Adrenal gland (tissue), 12 donors: Measurements from ENCODE around the gene ADAMTS9. TPM values are rescaled to one million over a fixed set of nuclear protein-coding genes. Genes with fewer than 3 reads are reported as not detected.

Experiments used
- DNase-seq, 7 donors: peaks; one replicate each; pipeline ENCODE4 v3.0.0-alpha.2; 2019 to 2020
- H3K27ac ChIP-seq, 5 donors: fragments of 200-600 bp; sonication (generic) in 4 of 5; 1 replicate in 3 of 5; 2 replicates in 2 of 5; pipeline versions ENCODE4 v1.5.1 to v1.8.0; 2016 to 2020; ENCODE audit warnings: mild to moderate bottlenecking in 1 of 5
- H3K27me3 ChIP-seq: fragments of 200-600 bp; 2 replicates; pipeline ENCODE4 v1.8.0; 2021
- H3K36me3 ChIP-seq, 2 donors: fragments of 200-600 bp; replicated peaks in 1 of 2; 1 replicate in 1 of 2; 2 replicates in 1 of 2; pipeline versions ENCODE4 v1.5.1 to v1.8.0; 2018 to 2022
- H3K4me1 ChIP-seq, 2 donors: fragments of 200-600 bp; replicated peaks in 1 of 2; 1 replicate in 1 of 2; 2 replicates in 1 of 2; pipeline versions ENCODE4 v1.5.1 to v1.8.0; 2018 to 2021
- H3K4me3 ChIP-seq, 4 donors: fragments of 200-600 bp; sonication (generic) in 3 of 4; one replicate each; pipeline ENCODE4 v1.5.1; 2016 to 2018
- H3K9me3 ChIP-seq, 3 donors: fragments of 200-600 bp; sonication (generic) in 1 of 3; replicated peaks in 1 of 3; 1 replicate in 2 of 3; 2 replicates in 1 of 3; pipeline versions ENCODE4 v1.5.1 to v1.8.0; 2016 to 2021
- CTCF ChIP-seq, 6 experiments: fragments of 450-650 bp in 4 of 6; fragments of 200-600 bp in 2 of 6; sonication (generic) in 1 of 6; IDR thresholded peaks; 1 replicate in 5 of 6; 2 replicates in 1 of 6; pipeline versions ENCODE4 v1.5.1 to v1.8.0; 2016 to 2021; ENCODE audit warnings: antibody characterized with exemption in 6 of 6, mild to moderate bottlenecking in 2 of 6, moderate library complexity in 1 of 6
- POLR2A ChIP-seq, 2 donors: fragments of 450-650 bp; IDR thresholded peaks; one replicate each; pipeline ENCODE4 v1.6.1; 2017; ENCODE audit warnings: antibody characterized with exemption in 2 of 2, mild to moderate bottlenecking in 2 of 2, moderate library complexity in 1 of 2
- WGBS, 4 donors: extraction: QIAGEN DNeasy Blood & Tissue Kit in 2 of 4; methylation state at CpG; one replicate each; pipeline versions ENCODE4 v1.1.5 to v1.1.7; 2013 to 2017; 5-methylcytosine and 5-hydroxymethylcytosine counted together
- intact Hi-C, 2 donors: fragments of 100-400 bp; cut with DNase I; formaldehyde crosslinking; loops; one replicate each; pipeline versions ENCODE4 v1.14.1 to v1.15.0; 2022 to 2023
- polyA plus RNA-seq, 3 donors: library from polyadenylated mRNA; stranded (reverse); fragments of 200-250 nt in 2 of 3; fragments of 350-450 nt in 1 of 3; fragmentation: Illumina TruSeq in 1 of 3; extraction: RNeasy Lipid Tissue Mini Kit (QIAGEN cat#74804) in 1 of 3; gene quantifications; one replicate each; pipeline ENCODE4 v1.2.3, GENCODE V29; 2013 to 2014
- total RNA-seq, 9 donors: library from RNA; depleted of rRNA in 4 of 9; stranded (reverse); fragments of >200 nt in 4 of 9; fragments of 120-200 nt in 1 of 9; fragmentation: NEBNext Ultra II Directional in 1 of 9; extraction: Animal tissue kit (Norgen Biotek cat#: 25700) in 1 of 9; gene quantifications; one replicate each; pipeline versions ENCODE4 v1.1.0 to v1.2.4, GENCODE V29; 2013 to 2023
- donor health status: healthy with polysubstance abuse.
- donor health status: Bipolar disorder and iron deficiency.
- donor health status: DM: yes; HTN: yes; CAD: no.
- donor health status: DM: no; HTN: no; CAD: no.
- donor health status: DM: no; HTN: no; CAD: no.
- donor health status: DM: yes; HTN: yes; CAD: no.

ADAMTS9 gene
- total and polyA plus RNA-seq, 12 donors = 5.1 to 51.2 (median 22.0) TPM

GRCh38 chr3:64627042-64627441, 60.8 kb downstream of the ADAMTS9 start:
- no peak overlapping the region for H3K4me3 ChIP-seq
- no peaks in the 10 kb centered on the region for H3K27me3 ChIP-seq
- peaks cover 0 to 17% of the 10 kb centered on the region in 2 donors for H3K36me3 ChIP-seq
- TF ChIP-seq POLR2A (IDR thresholded peaks at IDR 0.05) (no peak), CTCF (IDR thresholded peaks at IDR 0.05) (no peak)
- 93 to 96% (median 94%) methylated on average over 5 of the region's 5 CpGs for WGBS, 4 donors
- H3K4me1 ChIP-seq = no peaks in the 10 kb centered on the region
- intact Hi-C loops = no loop called here
- DNase-seq = no peak
- H3K27ac ChIP-seq = no peak overlapping the region
- H3K9me3 ChIP-seq = no peaks in the 10 kb centered on the region

GRCh38 chr3:64625381-64625780, 62.4 kb downstream of the ADAMTS9 start:
- Histone ChIP-seq H3K9me3 (no peaks in the 10 kb centered on the region), H3K27me3 (no peaks in the 10 kb centered on the region), H3K27ac (no peak overlapping the region), H3K4me1 (no peaks in the 10 kb centered on the region), H3K4me3 (no peak overlapping the region), H3K36me3 (peaks cover 0 to 11% of the 10 kb centered on the region in 2 donors)
- intact Hi-C loops = no loop called here
- DNase-seq = no peak
- whole genome bisulfite sequencing, 4 donors = 90 to 98% (median 93%) methylated on average over 1 of the region's 1 CpG
- TF ChIP-seq POLR2A (IDR thresholded peaks at IDR 0.05) = no peak

GRCh38 chr3:64623125-64623524, 64.7 kb downstream of the ADAMTS9 start:
- TF ChIP-seq CTCF (IDR thresholded peaks at IDR 0.05) = no peak
- TF ChIP-seq POLR2A (IDR thresholded peaks at IDR 0.05) = no peak
- no peak for DNase-seq
- no peaks in the 10 kb centered on the region for H3K4me1 ChIP-seq

GRCh38 chr3:64621726-64622395, 65.9 kb downstream of the ADAMTS9 start:
- Histone ChIP-seq H3K27me3 (no peaks in the 10 kb centered on the region), H3K4me3 (no peak overlapping the region), H3K9me3 (no peaks in the 10 kb centered on the region), H3K36me3 (peaks cover 0 to 3% of the 10 kb centered on the region in 2 donors), H3K4me1 (no peaks in the 10 kb centered on the region), H3K27ac (no peak overlapping the region)
- no peak for TF ChIP-seq CTCF (IDR thresholded peaks at IDR 0.05)
- no peak for TF ChIP-seq POLR2A (IDR thresholded peaks at IDR 0.05)
- no peak for DNase-seq
- 93 to 94% (median 93%) methylated on average over 8 of the region's 8 CpGs for WGBS, 4 donors
- intact Hi-C loops = no loop called here

More at GRCh38 chr3:64623125-64623524, 64.7 kb downstream of the ADAMTS9 start:
- H3K36me3 ChIP-seq = peaks cover 0 to 3% of the 10 kb centered on the region in 2 donors
- intact Hi-C loops = no loop called here
- H3K27me3 ChIP-seq = no peaks in the 10 kb centered on the region
- no peak overlapping the region for H3K4me3 ChIP-seq
- no peaks in the 10 kb centered on the region for H3K9me3 ChIP-seq
- H3K27ac ChIP-seq = no peak overlapping the region
- 64 to 98% (median 77%) methylated on average over 2 of the region's 2 CpGs for WGBS, 4 donors

GRCh38 chr3:64621275-64621674, 66.5 kb downstream of the ADAMTS9 start:
- TF ChIP-seq POLR2A (IDR thresholded peaks at IDR 0.05) (no peak), CTCF (IDR thresholded peaks at IDR 0.05) (no peak)
- DNase-seq = no peak
- Histone ChIP-seq H3K27me3 (no peaks in the 10 kb centered on the region), H3K36me3 (peaks cover 0 to 3% of the 10 kb centered on the region in 2 donors), H3K27ac (no peak overlapping the region), H3K4me1 (no peaks in the 10 kb centered on the region), H3K9me3 (no peaks in the 10 kb centered on the region), H3K4me3 (no peak overlapping the region)
- intact Hi-C loops = no loop called here
- 91 to 99% (median 96%) methylated on average over 8 of the region's 8 CpGs for WGBS, 4 donors
